ENCODE data around the gene WDSUB1. TPM values are rescaled to one million over a fixed set of nuclear protein-coding genes. Genes with fewer than 3 reads are reported as not detected.
A peak's percentile ranks its signal among the peaks of the same experiment; 100 is the strongest.

The WDSUB1 gene
- total and polyA plus RNA-seq, 3 experiments from 2014 or later, result 4.4 to 11.3 (median 4.6) TPM

- Histone ChIP-seq H3K27me3 (ENCODE audit: insufficient read depth, low read length, poor library complexity, severe bottlenecking) (no peaks in the 10 kb centered on the region), H3K9me3 (ENCODE audit: low read length) (no peaks in the 10 kb centered on the region), H3K36me3 (ENCODE audit: insufficient read depth, low read length) (no peaks in the 10 kb centered on the region), H3K27ac (ENCODE audit: low read depth, low read length) (no peak overlapping the region), H3K4me1 (ENCODE audit: insufficient read depth, low read length) (no peaks in the 10 kb centered on the region), H3K4me3 (ENCODE audit: low read length) (no peak overlapping the region)
- no peak overlapping the region for H3K4me3 Mint-ChIP-seq
- no peaks in the 10 kb centered on the region for H3K27me3 Mint-ChIP-seq
- no peaks in the 10 kb centered on the region for H3K4me1 Mint-ChIP-seq
- no peak for DNase-seq
- CTCF ChIA-PET, result interaction anchor here (0.9 kb wide), 2 partner anchors 116 to 371 kb away, joined by 3 to 5 read pairs; no protein-coding TSS in a partner anchor
- H3K36me3 Mint-ChIP-seq, result peaks cover 0 to 40% (median 9%) of the 10 kb centered on the region in 3 donors
- H3K27ac Mint-ChIP-seq, result peak overlapping the region in 1 of 8 donors; percentile 60
- no peaks in the 10 kb centered on the region for H3K9me3 Mint-ChIP-seq
- POLR2A ChIA-PET, result no interaction called here
Measured at GRCh38 chr2:159234868-159235267, 51.6 kb downstream of the WDSUB1 start.

- POLR2A ChIA-PET, result no interaction called here
- H3K9me3 Mint-ChIP-seq, result no peaks in the 10 kb centered on the region
- peak overlapping the region in 1 of 8 donors; percentile 35 for H3K27ac Mint-ChIP-seq
- Histone ChIP-seq H3K9me3 (ENCODE audit: low read length) (no peaks in the 10 kb centered on the region), H3K4me3 (ENCODE audit: low read length) (no peak overlapping the region), H3K27ac (ENCODE audit: low read depth, low read length) (no peak overlapping the region), H3K36me3 (ENCODE audit: insufficient read depth, low read length) (no peaks in the 10 kb centered on the region), H3K4me1 (ENCODE audit: insufficient read depth, low read length) (peaks cover 7% of the 10 kb centered on the region), H3K27me3 (ENCODE audit: insufficient read depth, low read length, poor library complexity, severe bottlenecking) (no peaks in the 10 kb centered on the region)
- no peak for DNase-seq
- H3K4me1 Mint-ChIP-seq, result peaks cover 12 to 14% (median 12%) of the 10 kb centered on the region in 3 donors
- CTCF ChIA-PET, result interaction anchor here (0.8 kb wide), 1 partner anchor 9 kb away, joined by 3 read pairs; no protein-coding TSS in a partner anchor
- H3K36me3 Mint-ChIP-seq, result peaks cover 0 to 20% (median 6%) of the 10 kb centered on the region in 3 donors
- H3K4me3 Mint-ChIP-seq, result no peak overlapping the region
- no peaks in the 10 kb centered on the region for H3K27me3 Mint-ChIP-seq
Measured at GRCh38 chr2:159232456-159233170, 53.9 kb downstream of the WDSUB1 start.

- H3K4me3 Mint-ChIP-seq, result no peak overlapping the region
- H3K9me3 Mint-ChIP-seq, result no peaks in the 10 kb centered on the region
- H3K27ac Mint-ChIP-seq, result peak overlapping the region in 1 of 8 donors; percentile 29
- CTCF ChIA-PET, result no interaction called here
- Histone ChIP-seq H3K27ac (ENCODE audit: low read depth, low read length) (no peak overlapping the region), H3K36me3 (ENCODE audit: insufficient read depth, low read length) (no peaks in the 10 kb centered on the region), H3K9me3 (ENCODE audit: low read length) (no peaks in the 10 kb centered on the region), H3K27me3 (ENCODE audit: insufficient read depth, low read length, poor library complexity, severe bottlenecking) (no peaks in the 10 kb centered on the region), H3K4me3 (ENCODE audit: low read length) (no peak overlapping the region), H3K4me1 (ENCODE audit: insufficient read depth, low read length) (peaks cover 27% of the 10 kb centered on the region)
- POLR2A ChIA-PET, result no interaction called here
- peaks cover 0 to 9% (median 6%) of the 10 kb centered on the region in 3 donors for H3K36me3 Mint-ChIP-seq
- H3K27me3 Mint-ChIP-seq, result no peaks in the 10 kb centered on the region
- no peak for DNase-seq
- H3K4me1 Mint-ChIP-seq, result peaks cover 32 to 35% (median 34%) of the 10 kb centered on the region in 3 donors
Measured at GRCh38 chr2:159230145-159230877, 56.2 kb downstream of the WDSUB1 start.

- H3K4me1 Mint-ChIP-seq, result peaks cover 38 to 41% (median 38%) of the 10 kb centered on the region in 3 donors
- no peak overlapping the region for H3K4me3 Mint-ChIP-seq
- no peaks in the 10 kb centered on the region for H3K36me3 ChIP-seq (ENCODE audit: insufficient read depth, low read length)
- H3K27me3 ChIP-seq (ENCODE audit: insufficient read depth, low read length, poor library complexity, severe bottlenecking), result no peaks in the 10 kb centered on the region
- ChIA-PET POLR2A (no interaction called here), CTCF (no interaction called here)
- peaks cover 31% of the 10 kb centered on the region for H3K4me1 ChIP-seq (ENCODE audit: insufficient read depth, low read length)
- no peaks in the 10 kb centered on the region for H3K9me3 ChIP-seq (ENCODE audit: low read length)
- H3K27me3 Mint-ChIP-seq, result peaks cover 0 to 2% of the 10 kb centered on the region in 2 donors
- no peak overlapping the region for H3K27ac ChIP-seq (ENCODE audit: low read depth, low read length)
- DNase-seq, result no peak
- H3K27ac Mint-ChIP-seq, result peak overlapping the region in 2 of 8 donors; percentile 7 to 59
- no peaks in the 10 kb centered on the region for H3K9me3 Mint-ChIP-seq
- H3K4me3 ChIP-seq (ENCODE audit: low read length), result no peak overlapping the region
- peaks cover 0 to 4% (median 3%) of the 10 kb centered on the region in 3 donors for H3K36me3 Mint-ChIP-seq
Measured at GRCh38 chr2:159229476-159230144, 56.9 kb downstream of the WDSUB1 start.

GRCh38 chr2:159228081-159228581 is 58.4 kb downstream of the WDSUB1 start:
- Mint-ChIP-seq H3K27ac (peak overlapping the region in 7 of 8 donors; percentile 16 to 90 (median 61)), H3K36me3 (peaks cover 0 to 3% (median 0%) of the 10 kb centered on the region in 3 donors), H3K27me3 (peaks cover 2 to 3% of the 10 kb centered on the region in 2 donors), H3K9me3 (no peaks in the 10 kb centered on the region), H3K4me3 (peak overlapping the region in 1 of 7 donors; percentile 32), H3K4me1 (peaks cover 49 to 53% (median 51%) of the 10 kb centered on the region in 3 donors)
- no peak overlapping the region for H3K27ac ChIP-seq (ENCODE audit: low read depth, low read length)
- H3K4me3 ChIP-seq (ENCODE audit: low read length), result no peak overlapping the region
- ChIA-PET CTCF (no interaction called here), POLR2A (no interaction called here)
- H3K27me3 ChIP-seq (ENCODE audit: insufficient read depth, low read length, poor library complexity, severe bottlenecking), result no peaks in the 10 kb centered on the region
- H3K9me3 ChIP-seq (ENCODE audit: low read length), result no peaks in the 10 kb centered on the region
- DNase-seq, result no peak
- peaks cover 31% of the 10 kb centered on the region for H3K4me1 ChIP-seq (ENCODE audit: insufficient read depth, low read length)
- no peaks in the 10 kb centered on the region for H3K36me3 ChIP-seq (ENCODE audit: insufficient read depth, low read length)

- peaks cover 31% of the 10 kb centered on the region for H3K4me1 ChIP-seq (ENCODE audit: insufficient read depth, low read length)
- DNase-seq, result peak in 3 of 5 donors; percentile 15 to 51 (median 31)
Measured at GRCh38 chr2:159227467-159227866, 59.0 kb downstream of the WDSUB1 start.

GRCh38 chr2:159226608-159227385 is 59.7 kb downstream of the WDSUB1 start:
- no peak overlapping the region for H3K4me3 ChIP-seq (ENCODE audit: low read length)
- ChIA-PET POLR2A (no interaction called here), CTCF (interaction anchor here (1.0 to 1.1 kb wide), 2 partner anchors 9 to 12 kb away, joined by 4 read pairs; no protein-coding TSS in a partner anchor)
- Mint-ChIP-seq H3K27me3 (peaks cover 2 to 8% of the 10 kb centered on the region in 2 donors), H3K9me3 (no peaks in the 10 kb centered on the region), H3K4me1 (peaks cover 49 to 53% (median 52%) of the 10 kb centered on the region in 3 donors), H3K27ac (peak overlapping the region in 7 of 8 donors; percentile 4 to 85 (median 63)), H3K4me3 (peak overlapping the region in 4 of 7 donors; percentile 29 to 59 (median 47)), H3K36me3 (no peaks in the 10 kb centered on the region)
- no peak overlapping the region for H3K27ac ChIP-seq (ENCODE audit: low read depth, low read length)
- H3K9me3 ChIP-seq (ENCODE audit: low read length), result no peaks in the 10 kb centered on the region
- DNase-seq, result no peak
- peaks cover 31% of the 10 kb centered on the region for H3K4me1 ChIP-seq (ENCODE audit: insufficient read depth, low read length)
- H3K27me3 ChIP-seq (ENCODE audit: insufficient read depth, low read length, poor library complexity, severe bottlenecking), result no peaks in the 10 kb centered on the region
- H3K36me3 ChIP-seq (ENCODE audit: insufficient read depth, low read length), result no peaks in the 10 kb centered on the region

More at GRCh38 chr2:159227467-159227866, 59.0 kb downstream of the WDSUB1 start:
- CTCF ChIA-PET, result interaction anchor here (1.1 kb wide), 1 partner anchor 10 kb away, joined by 4 read pairs; no protein-coding TSS in a partner anchor
- Mint-ChIP-seq H3K27ac (peak overlapping the region; percentile 4 to 90 (median 70)), H3K4me1 (peaks cover 49 to 53% (median 52%) of the 10 kb centered on the region in 3 donors), H3K4me3 (peak overlapping the region in 4 of 7 donors; percentile 29 to 59 (median 47)), H3K27me3 (peaks cover 2 to 3% of the 10 kb centered on the region in 2 donors), H3K36me3 (no peaks in the 10 kb centered on the region), H3K9me3 (no peaks in the 10 kb centered on the region)
- Histone ChIP-seq H3K27me3 (ENCODE audit: insufficient read depth, low read length, poor library complexity, severe bottlenecking) (no peaks in the 10 kb centered on the region), H3K27ac (ENCODE audit: low read depth, low read length) (no peak overlapping the region), H3K4me3 (ENCODE audit: low read length) (no peak overlapping the region), H3K9me3 (ENCODE audit: low read length) (no peaks in the 10 kb centered on the region), H3K36me3 (ENCODE audit: insufficient read depth, low read length) (no peaks in the 10 kb centered on the region)
- POLR2A ChIA-PET, result no interaction called here
